ENCODE measurements around the gene ABCA12.

Gene ABCA12

DNA sequence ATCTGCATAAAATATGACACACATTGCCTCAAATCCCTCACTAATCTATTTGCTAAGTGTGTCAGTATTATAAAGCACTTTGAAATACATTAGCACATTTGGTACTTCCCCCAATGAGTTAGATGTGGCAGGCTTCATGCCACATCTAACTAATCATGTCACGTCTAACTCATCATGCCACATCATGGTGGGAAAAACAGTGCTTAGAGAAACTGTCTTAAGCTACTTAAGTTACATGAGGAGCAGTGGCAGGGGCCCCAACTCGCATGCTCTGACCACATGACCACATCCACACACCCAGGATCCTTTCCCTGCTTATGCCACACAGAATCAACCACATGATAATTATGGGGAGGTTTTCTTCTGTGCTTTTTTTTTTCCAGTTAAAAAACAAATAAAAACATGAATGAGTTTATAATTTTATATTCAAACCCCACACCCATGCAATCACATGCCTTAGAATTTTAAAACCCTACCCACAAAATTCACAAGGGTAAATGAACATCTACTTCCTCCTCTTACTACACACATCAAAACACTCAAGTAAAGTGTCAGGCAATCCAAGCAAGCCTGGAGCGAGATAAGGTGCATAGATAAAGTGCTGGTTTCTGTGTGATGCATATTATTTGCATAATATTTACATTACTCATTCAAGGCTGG lies 1.6 kb downstream of the ABCA12 start:
- FAIRE-seq: no peak

DNA sequence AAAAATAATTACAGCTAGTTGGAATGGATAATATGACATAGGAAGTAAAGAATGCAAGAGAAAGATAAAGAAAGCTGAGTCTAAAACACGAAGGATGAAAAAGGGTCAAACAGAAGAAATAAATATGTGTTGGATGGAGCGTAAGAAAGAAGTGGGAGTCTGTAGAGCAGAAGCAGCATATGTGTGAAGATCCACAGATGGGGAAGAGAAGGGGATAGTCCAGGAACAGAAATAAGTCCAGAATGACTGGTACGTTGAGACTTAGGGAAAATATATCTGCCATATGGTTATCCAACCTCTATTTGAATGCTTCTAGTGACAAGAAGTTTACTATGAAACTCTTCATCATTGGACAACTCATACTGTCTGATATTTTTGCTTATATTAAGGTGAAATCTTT lies 18.0 kb downstream of the ABCA12 start:
- no peak for FAIRE-seq

DNA sequence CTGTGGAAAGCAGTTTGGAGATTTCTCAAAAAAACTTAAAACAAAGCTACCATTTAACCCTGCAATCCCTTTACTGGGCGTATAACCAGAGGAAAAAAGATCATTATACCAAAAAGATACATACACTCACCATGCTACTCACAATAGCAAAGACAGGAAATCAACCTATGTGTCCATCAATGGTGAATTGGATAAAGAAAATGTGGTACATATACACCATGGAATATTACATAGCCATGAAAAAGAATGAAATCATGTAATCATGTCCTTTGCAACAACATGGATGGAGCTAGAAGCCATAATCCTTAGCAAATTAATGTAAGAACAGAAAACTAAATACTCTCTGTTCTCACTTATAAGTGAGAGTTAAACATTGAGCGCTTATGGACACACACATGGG lies 18.6 kb downstream of the ABCA12 start:
- no peak for FAIRE-seq

DNA sequence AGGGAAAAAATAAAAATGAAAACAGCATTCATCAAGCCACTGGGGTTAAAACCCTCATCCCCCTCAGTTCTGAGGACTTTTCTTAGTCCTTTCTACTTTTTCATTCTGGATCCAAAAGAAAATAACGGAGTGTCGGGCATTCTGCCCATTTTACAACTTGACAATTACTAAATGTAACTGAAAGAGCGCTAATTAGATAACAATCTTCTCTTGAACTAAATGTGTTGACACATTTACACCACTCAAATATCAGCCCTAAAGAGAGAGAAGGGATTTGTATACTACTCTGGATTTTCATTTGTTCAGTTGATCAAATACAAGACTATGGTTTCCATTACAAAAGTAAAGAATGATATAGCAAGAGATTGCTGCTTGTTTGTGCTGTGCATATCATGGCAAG lies 27.5 kb downstream of the ABCA12 start:
- no peak for FAIRE-seq

DNA sequence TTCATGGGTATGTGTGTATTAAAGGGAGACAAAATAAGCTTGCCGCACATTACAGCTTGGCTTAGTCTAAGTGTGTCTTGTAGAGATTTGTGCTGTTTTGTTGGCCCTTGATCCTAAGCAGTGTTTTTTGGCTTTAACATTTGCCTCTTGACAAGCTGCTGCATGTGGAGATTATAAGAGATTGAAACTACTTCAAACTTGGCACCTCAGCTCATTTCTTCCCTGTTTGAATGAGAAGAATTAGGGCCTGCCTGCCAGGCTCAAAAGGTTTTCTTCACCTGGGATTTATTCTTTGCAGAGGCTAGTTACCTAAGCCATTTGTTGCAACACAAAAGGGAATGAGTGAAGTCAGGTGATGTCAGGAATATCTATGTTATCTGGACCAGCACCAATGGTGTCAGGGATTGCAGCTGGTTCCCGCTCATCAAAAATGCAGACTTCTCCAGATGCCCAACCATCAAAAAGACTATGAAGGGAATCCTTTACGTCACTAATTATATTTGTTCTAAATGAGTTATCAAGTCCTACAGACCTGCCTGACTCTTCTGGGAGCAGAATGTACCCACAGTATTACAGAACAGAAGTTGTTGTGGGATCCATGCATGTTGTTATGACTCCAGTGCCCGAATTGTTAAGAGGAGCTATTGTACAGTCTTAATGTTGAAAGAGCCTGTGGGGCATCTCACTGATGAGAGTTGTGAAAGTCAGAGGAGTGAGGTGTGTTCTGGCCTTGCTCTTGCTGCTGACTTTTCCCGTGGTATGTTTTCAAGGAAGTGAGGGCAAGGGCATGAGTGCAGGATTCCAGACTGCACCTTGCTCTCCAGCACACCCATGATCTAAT lies 31.0 kb downstream of the ABCA12 start:
- FAIRE-seq: no peak

DNA sequence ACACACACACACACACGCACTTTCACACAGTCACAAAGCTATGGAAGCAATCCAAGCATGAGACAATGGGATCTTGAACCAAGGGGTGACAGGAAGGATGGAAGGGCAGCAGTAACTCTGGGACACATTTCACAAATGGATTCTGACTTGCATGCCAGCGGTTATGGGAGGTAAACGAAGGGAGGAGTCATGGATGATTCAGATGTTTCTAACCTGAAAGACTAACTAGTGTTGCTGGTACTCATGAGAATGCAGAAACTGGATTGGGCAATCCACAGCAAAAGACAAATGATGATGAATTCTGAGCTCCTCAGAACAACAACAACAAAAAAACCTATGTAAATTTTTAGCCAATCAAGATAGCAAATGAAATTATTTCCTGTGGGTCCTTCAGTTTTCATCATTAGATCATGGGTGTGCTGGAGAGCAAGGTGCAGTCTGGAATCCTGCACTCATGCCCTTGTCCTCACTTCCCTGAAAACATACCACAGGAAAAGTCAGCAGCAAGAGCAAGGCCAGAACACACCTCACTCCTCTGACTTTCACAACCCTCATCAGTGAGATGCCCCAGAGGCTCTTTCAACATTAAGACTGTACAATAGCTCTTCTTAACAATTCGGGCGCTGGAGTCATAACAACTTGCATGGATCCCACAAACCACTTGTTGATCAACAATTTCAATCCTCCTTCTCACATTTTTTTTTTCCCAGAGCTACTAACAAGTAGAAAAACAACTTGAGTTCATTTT lies 32.6 kb downstream of the ABCA12 start:
- FAIRE-seq: no peak

DNA sequence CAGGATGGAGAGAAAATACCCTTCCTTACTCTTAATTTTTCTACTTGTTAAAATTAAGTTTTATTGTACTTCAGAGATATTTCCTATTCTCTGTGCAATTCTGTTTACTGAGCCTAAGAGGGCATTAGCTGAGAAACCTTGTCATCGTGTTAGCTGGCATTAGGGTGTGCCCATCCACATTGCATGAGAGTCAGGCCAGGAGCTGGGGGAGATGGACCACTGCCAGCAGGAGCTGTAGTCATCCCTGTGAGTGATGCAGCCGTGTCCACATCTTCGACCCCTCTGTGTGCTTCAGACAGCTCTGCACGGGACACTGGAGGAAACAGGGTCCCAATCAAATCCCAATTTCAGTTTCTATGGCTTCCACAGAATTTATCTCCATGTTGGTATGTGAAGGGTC lies 34.2 kb downstream of the ABCA12 start:
- FAIRE-seq: no peak

DNA sequence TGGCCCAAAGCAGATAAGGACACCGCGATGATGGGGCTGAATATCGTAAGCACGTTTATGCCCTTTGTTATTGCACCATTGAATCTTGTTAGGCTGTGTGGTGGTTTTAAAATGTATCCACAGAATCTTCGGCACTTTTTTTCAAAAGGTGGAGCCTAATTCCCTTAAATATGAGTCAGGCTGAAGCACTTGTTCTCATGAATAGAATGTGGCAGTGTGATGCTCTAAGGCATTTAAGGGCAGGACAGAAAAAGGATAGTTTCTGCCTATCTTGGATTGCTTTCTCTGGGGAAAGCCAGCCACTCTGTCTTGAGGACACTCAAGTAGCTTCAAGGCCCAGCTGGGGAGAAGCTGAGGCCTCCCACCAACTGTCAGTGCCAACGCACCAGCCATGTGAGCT lies 39.6 kb downstream of the ABCA12 start:
- no peak for FAIRE-seq

DNA sequence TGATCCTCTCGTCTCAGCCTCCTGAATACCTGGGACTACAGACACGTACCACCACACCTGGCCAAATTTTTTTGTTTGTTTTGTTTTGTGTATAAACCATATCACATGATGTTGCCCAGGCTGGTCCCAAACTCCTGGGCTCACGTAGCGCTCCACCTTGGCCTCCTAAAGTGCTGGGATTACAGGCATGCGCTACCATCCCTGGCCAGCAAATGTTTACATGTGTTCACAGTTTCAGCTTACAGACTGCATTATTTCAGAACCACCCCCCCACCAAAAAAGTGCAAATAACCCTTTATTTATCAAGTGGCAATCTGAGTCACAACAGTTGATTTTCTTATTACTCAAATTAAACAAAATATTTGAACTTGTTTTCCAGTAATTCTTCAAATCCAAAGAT lies 54.3 kb downstream of the ABCA12 start:
- FAIRE-seq: no peak

DNA sequence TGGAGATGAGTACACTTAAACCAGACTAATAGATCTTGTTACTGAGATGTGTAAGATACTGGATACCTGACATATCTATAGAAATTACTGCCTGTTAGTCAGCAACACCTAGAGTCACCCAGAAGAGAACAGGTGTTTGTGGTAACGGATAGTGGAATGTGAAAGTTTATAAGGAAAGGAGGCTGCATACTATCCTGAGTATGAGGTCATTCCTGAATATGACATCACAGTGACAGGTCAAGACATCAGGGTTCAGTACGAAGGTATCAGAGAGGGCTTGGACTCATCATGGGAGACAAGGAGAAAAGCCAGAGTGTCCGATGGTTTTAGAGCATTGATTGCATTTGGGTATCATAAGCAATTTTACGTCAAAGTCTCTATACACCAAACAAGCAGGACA lies 55.3 kb downstream of the ABCA12 start:
- FAIRE-seq: no peak

DNA sequence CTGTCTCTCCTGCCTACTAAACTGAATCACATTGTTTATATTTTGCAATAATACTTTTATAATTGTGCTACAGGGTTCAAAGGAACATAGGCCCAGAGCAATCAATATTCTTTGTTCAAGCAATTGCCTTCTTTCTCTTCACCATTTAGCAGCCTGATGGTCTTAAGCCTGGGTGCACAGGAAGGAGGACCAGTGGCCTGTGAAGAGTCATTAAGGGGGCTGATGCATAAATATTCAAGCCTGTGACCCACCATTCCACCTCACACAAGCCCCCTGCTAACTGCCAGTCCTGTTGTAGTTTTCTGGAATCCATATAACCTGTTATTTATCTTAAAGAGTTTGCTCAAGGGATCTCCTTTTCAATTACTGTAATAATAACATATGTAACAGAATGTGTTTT lies 56.0 kb downstream of the ABCA12 start:
- no peak for FAIRE-seq

DNA sequence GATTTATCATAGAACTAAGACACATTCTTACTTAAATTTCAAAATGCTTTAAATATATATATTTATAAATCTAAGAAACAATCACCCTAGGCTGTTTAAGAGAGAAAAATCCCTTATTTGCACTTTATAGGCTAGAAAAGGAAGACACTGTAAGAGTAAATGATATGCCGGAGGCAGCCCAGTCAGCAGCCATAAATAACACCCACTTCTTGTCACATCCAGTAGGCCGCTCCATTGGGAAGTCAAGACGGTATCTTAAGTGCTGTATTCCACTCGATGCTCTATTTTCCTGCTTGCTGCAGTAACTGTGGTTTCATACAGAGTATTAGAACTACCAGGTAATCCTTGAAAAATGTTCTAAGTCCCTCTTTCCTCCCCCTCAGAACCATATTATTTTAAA lies 57.9 kb downstream of the ABCA12 start:
- FAIRE-seq: no peak

DNA sequence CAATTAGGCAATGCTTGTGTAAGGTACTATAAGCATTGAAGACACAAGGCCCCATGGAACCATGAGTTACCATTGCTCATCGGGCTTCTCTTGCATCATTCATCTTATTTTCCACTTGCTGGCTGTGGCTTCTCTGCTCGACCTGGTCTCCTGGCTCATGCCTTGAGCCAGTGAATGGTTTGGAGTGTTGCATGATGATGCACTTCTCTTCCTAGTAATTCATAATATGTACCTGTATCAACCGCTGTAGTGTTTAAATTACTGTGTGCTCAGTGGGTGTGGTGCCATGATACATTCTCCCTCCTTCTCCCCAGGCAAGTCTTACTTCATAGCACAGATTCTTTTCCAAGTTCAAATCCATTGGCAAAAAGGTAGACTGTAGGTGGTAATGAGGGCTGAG lies 66.8 kb downstream of the ABCA12 start:
- no peak for FAIRE-seq

DNA sequence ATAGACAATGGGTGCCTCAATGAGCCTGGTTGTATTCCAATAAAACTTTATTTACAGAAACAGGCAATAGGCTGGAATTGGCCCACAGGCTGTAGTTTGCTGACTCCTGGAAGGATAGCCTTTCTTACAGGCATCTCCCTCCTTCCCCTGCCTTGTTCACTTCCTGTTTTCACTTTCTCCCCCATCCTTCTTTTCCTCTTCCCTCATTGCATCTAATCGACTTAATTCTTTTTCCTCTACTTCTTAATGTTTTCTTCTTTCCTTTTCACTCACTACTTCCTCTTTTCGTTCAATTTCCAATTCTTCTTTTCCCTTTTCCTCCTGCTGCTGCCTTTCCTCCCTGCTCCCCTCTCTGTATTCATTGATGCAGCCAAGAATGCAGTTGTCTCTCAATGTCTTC lies 70.0 kb downstream of the ABCA12 start:
- no peak for FAIRE-seq

DNA sequence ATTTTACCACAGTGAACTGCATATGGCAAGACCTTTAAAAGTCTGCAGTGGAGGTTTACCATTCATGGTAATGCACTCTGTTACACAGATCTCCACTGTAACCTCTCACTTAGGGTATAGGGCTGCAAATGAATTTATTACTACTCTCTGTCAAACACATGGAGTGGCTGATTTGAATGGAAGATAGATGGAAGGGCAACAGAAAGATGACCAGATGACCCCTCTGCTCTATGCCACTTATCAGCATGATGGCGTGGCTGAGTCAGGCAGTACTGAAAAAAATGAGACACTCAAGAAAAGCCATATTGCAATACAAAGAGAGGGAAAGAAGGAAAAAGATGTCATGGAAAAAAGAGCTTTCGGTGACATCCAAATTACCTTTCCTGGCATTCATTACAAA lies 72.3 kb downstream of the ABCA12 start:
- FAIRE-seq: no peak

DNA sequence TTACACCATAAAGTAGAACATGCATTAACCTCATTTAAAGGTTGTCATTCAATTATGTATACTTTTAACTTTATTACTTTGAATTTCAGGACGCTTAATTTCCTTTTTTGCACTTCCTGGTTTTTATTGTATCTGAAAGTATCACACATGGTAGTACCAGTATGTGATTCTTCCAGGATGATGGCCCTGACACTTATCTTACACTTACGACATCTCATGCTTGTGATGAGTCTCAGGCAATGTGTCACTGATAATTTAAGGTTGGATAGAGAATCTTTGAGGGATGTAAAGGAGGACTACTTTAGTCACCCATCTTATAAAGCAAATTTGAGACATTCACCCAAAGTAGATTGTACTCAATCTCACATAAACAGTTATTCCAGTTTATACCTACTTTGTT lies 74.9 kb downstream of the ABCA12 start:
- FAIRE-seq: no peak

DNA sequence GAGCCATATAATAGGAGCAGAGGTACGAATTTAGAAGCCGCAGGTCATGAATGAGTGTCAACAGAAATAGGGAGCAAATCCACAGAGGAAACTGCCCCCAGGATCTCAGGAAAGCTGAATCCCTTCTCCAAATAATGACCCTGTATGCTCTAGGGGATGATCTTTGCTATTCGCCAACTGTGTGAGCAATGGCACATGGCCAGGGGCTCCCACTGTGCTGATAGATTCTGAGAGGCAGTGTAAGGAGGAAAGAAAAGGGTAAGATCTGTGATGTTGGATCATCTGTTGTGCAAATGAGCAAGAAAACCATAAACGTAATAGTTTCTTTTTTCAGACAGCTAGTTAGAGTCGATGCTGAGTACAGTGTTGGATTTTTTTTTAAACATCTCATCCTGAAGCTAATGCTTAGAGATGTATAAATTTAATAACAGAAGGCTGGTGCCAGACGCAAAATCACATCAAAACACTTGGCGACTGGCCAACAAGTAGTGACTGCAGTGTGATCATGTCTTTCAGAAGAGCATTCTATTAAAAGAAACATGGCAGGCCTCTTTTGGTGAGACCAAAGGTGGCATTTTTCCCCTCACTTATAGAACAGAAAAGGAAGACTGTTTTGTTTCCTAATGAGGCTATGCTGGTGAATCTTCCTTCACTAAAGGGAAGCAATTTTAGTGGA lies 77.4 kb downstream of the ABCA12 start:
- FAIRE-seq: no peak

DNA sequence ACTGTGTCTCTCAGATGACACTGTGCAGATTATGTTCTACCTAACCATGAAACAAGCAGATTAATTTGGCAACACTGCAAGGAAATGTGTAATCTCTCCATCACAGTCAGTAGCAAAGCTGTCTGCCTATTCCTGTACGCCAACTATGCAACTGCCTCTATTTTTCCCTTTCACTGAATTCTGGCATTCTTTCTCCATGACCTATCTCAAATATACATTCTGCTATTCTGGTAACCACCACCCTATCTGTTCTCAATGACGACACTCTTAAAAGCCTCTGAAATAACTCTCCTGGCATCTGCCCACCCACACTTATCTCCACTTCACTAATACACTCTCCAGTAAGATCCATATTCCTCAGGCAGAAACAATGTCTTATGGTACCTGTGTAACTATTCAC lies 78.7 kb downstream of the ABCA12 start:
- FAIRE-seq: no peak

DNA sequence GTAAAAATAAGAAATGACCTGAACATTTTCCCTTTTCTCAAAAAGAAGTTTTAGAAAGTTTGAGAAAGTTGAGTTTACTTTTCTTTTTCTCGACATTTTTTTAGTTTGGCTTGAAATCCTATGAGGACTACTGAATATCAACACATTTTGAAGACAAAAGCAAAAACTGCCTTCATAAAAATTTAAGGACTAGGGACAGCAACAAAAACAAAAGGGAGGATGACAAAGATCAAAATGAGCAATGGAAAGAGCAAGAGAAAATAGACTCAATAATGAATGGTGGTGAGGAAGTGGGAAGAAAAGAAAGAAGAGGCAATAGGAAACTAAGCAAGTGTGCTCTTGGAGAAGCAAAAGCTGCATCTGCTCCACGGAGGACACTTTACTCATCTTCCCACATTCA lies 82.5 kb downstream of the ABCA12 start:
- no peak for FAIRE-seq

DNA sequence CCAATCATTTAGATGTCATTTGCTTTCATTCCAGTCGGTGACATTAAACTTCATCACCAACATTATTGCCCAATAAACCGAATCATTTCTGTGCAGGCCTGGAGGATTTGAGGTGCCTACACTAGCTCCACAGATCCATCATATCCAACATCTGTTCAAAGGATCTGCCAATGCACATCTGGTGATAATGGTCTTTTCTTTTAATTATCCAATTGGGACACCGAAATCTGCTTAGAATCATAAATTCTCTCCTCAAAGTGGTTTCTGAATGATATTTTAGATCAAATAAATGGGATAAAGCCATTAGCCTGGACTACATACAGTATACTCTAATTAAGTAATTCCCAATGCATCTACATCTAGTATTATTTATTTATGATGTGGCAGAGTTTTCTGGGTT lies 85.6 kb downstream of the ABCA12 start:
- no peak for FAIRE-seq

DNA sequence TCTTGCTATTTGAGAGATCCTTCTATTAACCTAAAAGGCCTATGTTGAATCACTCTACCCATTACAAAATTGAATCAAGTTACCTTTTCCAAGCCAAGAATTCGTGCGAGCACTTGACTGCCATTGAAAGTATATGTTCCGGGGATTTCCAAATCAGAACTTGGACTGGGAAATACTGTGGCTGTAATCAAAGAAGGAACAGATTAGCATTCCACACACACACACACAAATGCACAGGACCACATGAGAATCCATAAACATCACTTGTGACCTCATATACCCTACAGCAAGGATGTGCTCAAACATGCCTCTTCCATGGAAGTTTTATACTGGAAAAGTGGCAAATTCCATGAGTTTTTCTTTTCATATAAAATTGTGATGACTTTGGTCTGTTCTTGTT lies 86.0 kb downstream of the ABCA12 start:
- FAIRE-seq: no peak

DNA sequence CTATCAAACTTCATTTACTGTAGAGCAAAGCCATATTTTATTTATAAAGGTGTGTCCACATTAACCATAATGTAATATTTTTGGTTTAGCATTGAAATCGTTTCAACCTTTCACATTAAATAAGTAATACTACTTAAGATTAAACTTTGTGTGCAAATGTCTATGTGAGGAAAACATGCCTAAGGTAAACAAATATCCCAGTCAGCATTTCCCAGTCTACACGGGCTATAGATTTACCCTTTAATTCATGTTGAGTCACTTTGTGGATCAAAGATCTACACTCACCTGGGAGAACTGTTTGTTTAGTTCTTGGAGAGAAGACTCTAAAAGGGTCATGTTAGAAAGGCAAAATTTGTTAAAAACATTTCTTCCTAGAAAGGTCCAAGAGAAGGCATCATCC lies 89.1 kb downstream of the ABCA12 start:
- no peak for FAIRE-seq

DNA sequence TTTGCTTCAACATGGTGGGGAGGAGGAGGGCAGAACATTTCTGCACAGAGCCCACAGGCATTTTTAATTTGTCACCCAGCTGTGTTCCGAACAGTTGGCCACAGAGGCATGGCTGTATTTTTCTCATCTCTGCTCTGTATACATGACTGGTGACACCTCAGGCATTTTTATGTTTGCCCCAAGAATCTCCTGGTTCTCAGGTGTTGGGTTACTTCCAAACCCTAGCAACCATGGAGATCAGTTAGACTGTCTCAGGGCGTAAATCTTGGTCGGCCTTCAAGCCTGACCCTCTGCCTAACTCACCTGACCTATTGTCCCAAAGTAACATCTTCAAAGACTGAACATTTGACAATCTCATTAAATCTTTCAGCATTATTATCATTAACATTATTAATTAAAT lies 100.0 kb downstream of the ABCA12 start:
- no peak for FAIRE-seq

DNA sequence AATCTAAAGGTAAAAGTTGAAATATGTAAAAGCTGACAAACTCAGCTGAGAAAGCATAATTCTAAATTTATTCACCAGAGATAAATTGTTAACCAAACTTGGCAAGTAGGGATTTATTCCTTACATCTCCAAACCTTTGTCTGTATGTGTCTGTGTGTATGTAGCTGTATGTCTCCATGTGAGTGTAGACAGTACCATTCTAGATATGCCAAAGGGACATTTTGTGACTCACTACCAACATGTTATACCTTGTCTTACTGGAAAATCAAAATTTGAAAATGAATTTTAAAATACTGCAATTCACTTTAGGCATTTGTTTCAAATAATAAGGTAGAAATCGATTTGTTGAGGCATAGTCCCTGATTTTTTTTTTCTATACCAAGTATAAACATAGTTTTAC lies 102.1 kb downstream of the ABCA12 start:
- FAIRE-seq: no peak

All from TTC549 (cell line).